ENCODE measurements around the gene PEA15. TPM values are rescaled to one million over a fixed set of nuclear protein-coding genes. Genes with fewer than 3 reads are reported as not detected.
A peak's percentile ranks its signal among the peaks of the same experiment; 100 is the strongest.

The PEA15 gene
- total RNA-seq, 1 experiment from 2014 or later, result 44.0 TPM

GRCh38 chr1:160239582-160240299, 34.6 kb downstream of the PEA15 start:
- ChIA-PET POLR2A (no interaction called here), RAD21 (ENCODE audit: low non-redundant PET in 1 of 2, low total read pairs in 2 of 2, uncharacterized antibody in 2 of 2, unreplicated experiment in 2 of 2) (no interaction called here), CTCF (interaction anchor here (0.5 to 1.6 kb wide), 2 partner anchors 10 to 12 kb away, joined by 5 to 6 read pairs; no protein-coding TSS in a partner anchor)
- Histone ChIP-seq H3K9me3 (ENCODE audit: control insufficient read depth in 1 of 2, insufficient read depth in 1 of 2, low read depth in 1 of 2, low read length in 2 of 2) (no peaks in the 10 kb centered on the region), H3K36me3 (ENCODE audit: control insufficient read depth in 1 of 2, insufficient read depth in 2 of 2, low read length in 2 of 2) (peaks cover 30 to 31% of the 10 kb centered on the region in 2 experiments; a peak in 3 of 4 replicates), H3K79me2 (ENCODE audit: insufficient read depth, low read length) (peaks cover 8% of the 10 kb centered on the region; the same call in 1 of the 2 replicates), H3K27me3 (ENCODE audit: insufficient read depth, low read length) (no peaks in the 10 kb centered on the region), H2AFZ (ENCODE audit: low read depth, low read length, poor library complexity, severe bottlenecking) (no peak overlapping the region), H3K4me3 (replicated peaks in 1 of 2; ENCODE audit: low read depth in 1 of 2, low read length in 2 of 2) (no peak overlapping the region), H3K4me1 (ENCODE audit: control insufficient read depth in 1 of 2, insufficient read depth in 2 of 2, low read length in 2 of 2) (no peaks in the 10 kb centered on the region), H3K4me2 (ENCODE audit: low read length) (no peak overlapping the region), H4K20me1 (ENCODE audit: insufficient read depth) (no peaks in the 10 kb centered on the region), H3K9ac (ENCODE audit: low read length) (no peak overlapping the region), H3K9me2 (ENCODE audit: insufficient read depth) (no peaks in the 10 kb centered on the region), H3K27ac (ENCODE audit: low read depth, low read length) (no peak overlapping the region)
- ATAC-seq (no peak), DNase-seq (ENCODE audit: low read depth, low spot score) (no peak)
- intact Hi-C loops (cut with micrococcal nuclease), result no loop called here
- BruUV-seq (replicated peaks), result TSS peak; percentile 36
- TF ChIP-seq SP1 (IDR thresholded peaks at IDR 0.05; ENCODE audit: low read depth) (no peak), ELF1 (IDR thresholded peaks at IDR 0.05; ENCODE audit: borderline replicate concordance, low read depth) (no peak), SRF (IDR thresholded peaks at IDR 0.05; ENCODE audit: low read depth) (no peak), REST (IDR thresholded peaks at IDR 0.05; ENCODE audit: low read depth) (no peak), TCF7L2 (IDR thresholded peaks at IDR 0.05; ENCODE audit: borderline replicate concordance, extremely low read depth, insufficient read depth, insufficient read length) (no peak), CBX3 (IDR thresholded peaks at IDR 0.05; ENCODE audit: low read depth) (no peak), JUND (IDR thresholded peaks at IDR 0.05) (no peak), EGR1 (IDR thresholded peaks at IDR 0.05; ENCODE audit: low read depth) (no peak), POLR2AphosphoS5 (IDR thresholded peaks at IDR 0.05; ENCODE audit: low read depth, low read length) (no peak), EZH2phosphoT487 (IDR thresholded peaks at IDR 0.05; ENCODE audit: borderline replicate concordance) (no peak), ZFX (IDR thresholded peaks at IDR 0.05) (no peak), CTCF (IDR thresholded peaks at IDR 0.05 in 2 of 3, conservative IDR thresholded peaks at IDR 0.05 in 1 of 3; ENCODE audit: borderline replicate concordance in 1 of 3, insufficient read depth in 1 of 3, low read depth in 2 of 3, low read length in 2 of 3) (no peak), FOSL1 (IDR thresholded peaks at IDR 0.05; ENCODE audit: low read depth) (no peak), ZNF274 (IDR thresholded peaks at IDR 0.05; ENCODE audit: low read depth, low read length) (no peak), ATF3 (IDR thresholded peaks at IDR 0.05) (no peak), CEBPB (IDR thresholded peaks at IDR 0.05; ENCODE audit: low read depth) (no peak), POLR2A (IDR thresholded peaks at IDR 0.05; ENCODE audit: borderline replicate concordance, extremely low read depth, insufficient read depth, insufficient read length) (no peak), ZBTB33 (IDR thresholded peaks at IDR 0.05; ENCODE audit: extremely low read depth, insufficient replicate concordance, low read length) (no peak)
